HG02852 (cell line): ENCODE data around the gene DUSP3.

ENCODE experiments used
- ATAC-seq: cut with Tn5 transposase; IDR thresholded peaks from one replicate; pipeline ENCODE4 v1.9.1; 2021; ENCODE audit warnings: mild to moderate bottlenecking, moderate library complexity; ENCODE audit not compliant: unreplicated experiment

DUSP3 gene

DNA sequence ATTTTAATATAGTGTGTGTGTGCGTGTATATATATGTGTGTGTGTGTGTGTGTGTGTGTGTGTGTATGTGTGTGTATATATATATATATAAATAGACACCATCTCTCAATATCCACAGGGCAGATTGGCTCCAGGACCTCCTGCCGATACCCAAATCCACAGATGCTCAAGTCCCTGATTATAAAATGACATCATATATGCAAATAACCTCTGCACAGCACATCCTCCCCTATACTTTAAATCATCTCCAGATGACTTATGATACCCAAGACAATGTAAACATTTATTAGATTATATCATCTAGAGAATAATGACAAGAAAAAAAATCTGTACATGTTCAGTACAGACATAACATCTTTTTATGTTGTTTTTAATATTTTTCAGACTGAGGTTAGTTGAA, 7.8 kb downstream of the DUSP3 start:
- ATAC-seq = no peak

GRCh38 chr17:43769859-43770258, 8.9 kb downstream of the DUSP3 start:
- no peak for ATAC-seq

DNA sequence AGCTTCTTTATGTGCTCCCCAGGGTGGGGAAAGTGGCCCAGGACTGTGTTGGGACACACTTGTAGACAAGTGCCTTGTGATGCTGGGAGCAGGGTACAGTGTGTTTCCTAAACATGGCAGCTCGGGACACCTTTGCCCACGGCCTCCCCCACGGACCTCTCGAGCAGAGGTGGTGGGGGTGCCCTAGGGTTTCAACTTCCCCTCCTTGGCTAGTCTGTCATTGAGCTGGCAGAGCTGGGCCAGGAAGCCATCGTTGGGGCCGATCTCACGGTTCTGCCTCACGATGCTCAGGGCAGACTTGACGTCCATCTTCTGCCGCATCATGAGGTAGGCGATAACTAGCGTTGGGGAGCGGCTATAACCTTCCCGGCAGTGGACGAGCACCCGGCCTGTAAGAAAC, 9.4 kb downstream of the DUSP3 start:
- ATAC-seq = no peak

- no peak for ATAC-seq
These were observed 9.8 kb downstream of the DUSP3 start for GRCh38 chr17:43768943-43769342.

- ATAC-seq = no peak
These were observed 10.4 kb downstream of the DUSP3 start for GRCh38 chr17:43768382-43768781.

- ATAC-seq = no peak
These were observed 11.1 kb downstream of the DUSP3 start for GRCh38 chr17:43767713-43768059.

DNA sequence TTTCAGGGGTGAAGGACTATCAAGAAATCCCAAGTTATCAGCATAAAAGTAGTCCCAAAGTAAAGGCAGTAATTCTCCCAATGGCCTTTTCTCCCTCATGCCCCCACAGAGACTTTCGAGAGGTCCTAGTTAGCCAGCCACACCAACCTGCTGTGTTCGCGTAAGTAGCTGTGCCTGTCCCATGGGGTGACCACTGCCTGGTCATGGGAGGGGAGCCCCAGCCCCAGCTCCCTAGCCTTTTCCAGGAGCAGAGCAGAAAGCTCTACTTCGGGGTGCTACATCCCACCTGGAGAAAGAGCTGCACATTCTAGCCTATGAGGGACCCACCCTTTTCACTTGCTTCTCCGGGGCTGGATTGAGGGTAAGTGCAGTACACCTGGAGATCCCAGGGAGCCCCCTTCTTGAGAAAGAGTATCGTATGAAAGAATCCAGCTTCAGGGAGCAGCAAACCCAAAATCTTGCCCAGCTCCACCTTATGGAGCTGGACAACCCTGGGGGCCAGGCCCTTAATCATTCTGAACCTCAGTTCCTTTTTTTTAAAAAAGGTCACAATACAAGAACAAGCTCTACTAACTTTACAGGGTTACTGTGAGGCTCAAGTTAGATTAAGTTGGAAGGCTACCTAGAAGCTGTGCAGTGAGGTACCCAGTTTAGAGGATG, 11.6 kb downstream of the DUSP3 start:
- no peak for ATAC-seq

DNA sequence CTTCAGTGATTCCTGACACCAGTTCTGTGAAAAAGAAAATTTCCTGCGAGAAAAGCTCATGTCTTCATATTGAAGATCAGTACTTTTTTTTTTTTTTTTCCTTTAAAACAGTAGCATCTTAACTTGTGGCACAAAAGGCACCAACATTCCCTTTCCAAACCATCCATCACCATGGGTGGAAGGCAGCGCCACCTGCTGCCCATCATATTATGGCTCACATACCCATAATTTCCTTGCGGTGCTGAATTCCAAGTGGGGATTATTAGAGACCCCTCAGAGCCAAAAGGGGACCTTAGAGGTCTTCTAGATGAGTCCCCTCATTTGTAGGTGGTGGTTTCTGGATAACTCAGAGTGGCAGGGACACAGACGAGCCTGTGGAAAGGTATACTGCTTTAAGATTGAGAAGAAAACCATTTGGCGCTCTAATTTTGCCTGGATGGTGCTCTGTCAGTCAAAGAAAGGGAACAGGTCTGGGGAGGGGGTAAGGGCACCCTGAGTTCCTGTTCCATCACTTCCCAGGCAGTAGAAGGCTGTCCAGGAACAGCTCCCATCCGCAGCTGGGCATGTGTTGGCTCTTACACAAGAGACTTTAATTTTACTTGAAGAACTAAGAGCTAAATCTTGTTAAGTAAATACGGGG, 12.2 kb downstream of the DUSP3 start:
- no peak for ATAC-seq

- no peak for ATAC-seq
These were observed 18.4 kb downstream of the DUSP3 start for GRCh38 chr17:43760254-43760852.

GRCh38 chr17:43759836-43760235, 18.9 kb downstream of the DUSP3 start:
- ATAC-seq = no peak

- no peak for ATAC-seq
These were observed 20.1 kb downstream of the DUSP3 start, which contains the start of gene SOST for GRCh38 chr17:43758497-43759174. Gene SOST (minus strand): TSS chr17:43758791. CDS start chr17:43758741, 50 bp downstream.

GRCh38 chr17:43758086-43758485, 20.7 kb downstream of the DUSP3 start:
- ATAC-seq = no peak

DNA sequence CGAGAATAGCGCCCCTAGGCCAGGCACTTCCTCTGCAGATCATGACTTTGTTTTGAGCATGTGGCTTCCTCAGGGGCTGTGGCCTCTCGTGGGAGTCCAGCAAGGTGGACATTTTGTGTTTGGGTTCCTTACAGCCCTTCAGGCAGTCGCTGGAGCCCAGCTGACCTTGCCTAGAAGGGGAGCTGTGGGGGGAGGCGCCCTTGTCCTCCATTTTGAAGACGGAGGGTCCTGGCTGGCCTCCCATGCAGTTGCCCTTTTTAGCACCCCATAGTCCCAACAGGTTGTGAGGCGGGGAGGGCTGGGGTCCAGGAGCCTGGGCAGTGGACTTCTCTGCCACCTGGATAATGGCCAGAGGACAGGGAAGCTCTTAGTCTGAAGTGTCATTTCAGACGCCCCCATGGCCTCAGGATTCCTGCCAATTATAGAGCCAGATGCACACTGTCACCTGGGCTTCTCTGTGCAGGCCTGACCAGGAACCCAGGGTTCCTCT, 21.6 kb downstream of the DUSP3 start:
- ATAC-seq = no peak

- no peak for ATAC-seq
These were observed 22.6 kb downstream of the DUSP3 start for GRCh38 chr17:43756201-43756600.

DNA sequence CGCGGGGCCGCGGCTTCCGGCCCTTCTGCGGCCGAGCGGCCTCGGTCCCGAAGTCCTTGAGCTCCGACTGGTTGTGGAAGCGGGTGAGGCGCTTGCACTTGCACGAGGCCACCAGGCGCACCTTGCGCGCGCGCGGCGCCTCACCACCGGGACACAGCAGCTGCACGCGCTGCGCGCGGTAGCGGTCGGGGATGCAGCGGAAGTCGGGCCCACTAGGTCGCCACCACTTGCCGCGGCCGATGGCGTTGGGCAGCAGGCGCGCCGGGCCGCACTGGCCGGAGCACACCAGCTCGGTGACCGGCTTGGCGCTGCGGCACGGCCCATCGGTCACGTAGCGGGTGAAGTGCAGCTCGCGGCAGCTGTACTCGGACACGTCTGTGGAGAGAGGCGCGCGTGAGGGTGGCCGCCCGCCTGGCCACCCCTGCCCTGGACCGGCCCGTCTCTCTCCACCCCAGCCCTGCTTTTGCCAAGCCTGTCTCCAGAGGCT, 23.3 kb downstream of the DUSP3 start:
- no peak for ATAC-seq

GRCh38 chr17:43754947-43755346, 23.8 kb downstream of the DUSP3 start:
- ATAC-seq = no peak

DNA sequence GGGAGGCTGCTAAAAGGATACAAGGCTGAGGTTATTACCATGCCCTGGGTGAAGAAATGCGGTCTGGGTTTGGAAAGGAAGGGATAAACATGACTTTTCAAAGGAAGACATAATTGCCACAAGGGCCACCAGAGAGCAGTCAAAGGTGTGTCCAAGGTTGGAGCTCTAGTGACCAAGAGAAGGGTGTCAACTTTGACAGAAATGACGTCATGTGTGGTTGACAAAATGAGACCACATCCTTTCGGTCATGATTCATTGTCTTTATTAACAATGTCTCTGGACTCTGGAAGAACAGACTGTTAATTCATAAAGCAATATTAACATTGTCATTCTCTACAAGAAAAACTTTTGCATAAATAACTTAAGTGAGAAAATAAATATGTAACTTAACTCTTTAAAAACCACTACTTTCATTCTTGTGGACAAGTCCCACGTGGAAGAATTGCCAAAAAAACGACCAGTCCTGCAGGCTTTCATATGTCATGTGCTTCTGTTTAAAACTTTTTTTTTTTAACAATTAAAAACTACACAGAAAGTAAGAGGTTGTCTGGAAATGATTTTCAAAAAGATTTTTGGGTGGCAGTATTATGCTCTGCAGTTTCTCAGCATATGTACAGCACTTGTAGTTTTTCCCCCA, 25.2 kb downstream of the DUSP3 start:
- no peak for ATAC-seq

GRCh38 chr17:43750153-43750552, 28.6 kb downstream of the DUSP3 start:
- no peak for ATAC-seq

DNA sequence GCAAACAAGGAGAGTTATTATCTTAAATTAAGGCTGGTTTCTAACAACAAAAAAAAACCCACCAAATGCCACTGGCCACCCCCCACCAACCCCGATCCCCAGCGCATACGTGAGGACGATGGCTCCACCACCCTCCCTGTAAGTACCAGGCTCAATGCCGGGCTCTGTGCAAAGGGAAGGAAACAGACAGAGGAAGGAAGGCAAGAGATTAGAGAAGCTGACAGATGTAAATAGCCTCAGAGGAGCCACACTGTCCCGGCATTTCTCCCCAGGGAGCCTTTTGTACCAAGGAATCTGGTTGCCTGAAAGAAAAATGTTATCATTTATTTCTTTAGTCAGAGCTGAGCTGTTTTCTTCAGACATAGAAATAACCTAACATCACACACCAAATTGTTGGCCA, 33.2 kb downstream of the DUSP3 start:
- ATAC-seq = no peak

GRCh38 chr17:43741636-43742035, 37.1 kb downstream of the DUSP3 start:
- ATAC-seq = no peak

DNA sequence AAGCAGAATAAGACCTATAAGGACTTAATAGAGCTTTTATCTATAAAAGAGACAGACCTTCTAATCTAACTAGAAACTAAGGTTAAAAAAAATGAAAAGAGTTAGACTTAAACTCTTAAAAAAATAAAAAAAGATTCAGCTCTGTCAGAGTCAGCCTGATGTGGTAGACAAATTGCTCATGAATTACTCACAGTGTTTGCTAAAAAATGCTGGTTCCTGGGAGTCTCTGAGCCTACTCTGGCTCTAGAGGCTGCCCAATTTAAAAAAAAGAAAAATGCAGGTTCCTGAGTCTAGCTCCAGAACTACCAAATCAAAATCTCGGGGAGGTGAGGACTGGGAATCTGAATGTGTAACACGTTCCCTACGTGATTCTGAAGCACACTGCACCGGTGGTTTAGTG, 38.2 kb downstream of the DUSP3 start:
- ATAC-seq = no peak
